ENCODE measurements around the gene ADAM33.

Gene ADAM33

DNA sequence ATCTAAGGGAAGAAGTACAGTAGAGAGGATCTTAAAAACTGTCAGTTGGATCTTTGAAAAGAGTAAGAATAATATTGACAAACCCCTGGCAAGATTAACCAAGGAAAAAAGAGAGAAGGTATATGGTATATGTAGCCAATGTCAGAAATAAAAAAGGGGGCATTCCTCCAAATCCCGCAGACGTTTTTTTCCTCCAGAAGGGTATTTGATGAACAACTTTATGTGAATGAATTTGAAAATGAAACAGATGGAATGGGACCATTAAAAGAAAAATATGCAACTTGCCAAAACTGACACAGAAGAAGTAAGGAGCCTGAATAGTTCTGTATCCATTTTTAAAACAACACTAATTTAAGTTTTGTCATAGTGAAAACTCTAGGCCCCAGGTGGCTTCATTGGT, 54.3 kb downstream of the ADAM33 start:
- Histone ChIP-seq H3K9me3 (no peaks in the 10 kb centered on the region), H3K27me3 (ENCODE audit: low read depth) (no peaks in the 10 kb centered on the region), H3K4me1 (peaks cover 2% of the 10 kb centered on the region; the same call in 1 of the 2 replicates), H3K36me3 (replicated peaks) (0 out of 2 replicates have a peak, but pooled peaks cover 2% of the 10 kb centered on the region), H3K4me3 (no peak overlapping the region)
- no peak for DNase-seq (ENCODE audit: low spot score in 2 of 2)
- in situ Hi-C loops (cut with MboI; ENCODE audit: low sequenced_read_pairs) = no loop called here

GRCh38 chr20:3622406-3622805, 59.4 kb downstream of the ADAM33 start:
- Histone ChIP-seq H3K9me3 (no peaks in the 10 kb centered on the region), H3K4me3 (no peak overlapping the region), H3K27me3 (ENCODE audit: low read depth) (no peaks in the 10 kb centered on the region), H3K4me1 (no peaks in the 10 kb centered on the region; the same call in 1 of the 2 replicates), H3K36me3 (replicated peaks) (0 out of 2 replicates have a peak, but pooled peaks cover under 1% of the 10 kb centered on the region)
- DNase-seq (ENCODE audit: low spot score in 2 of 2) = no peak
- in situ Hi-C loops (cut with MboI; ENCODE audit: low sequenced_read_pairs) = no loop called here

DNA sequence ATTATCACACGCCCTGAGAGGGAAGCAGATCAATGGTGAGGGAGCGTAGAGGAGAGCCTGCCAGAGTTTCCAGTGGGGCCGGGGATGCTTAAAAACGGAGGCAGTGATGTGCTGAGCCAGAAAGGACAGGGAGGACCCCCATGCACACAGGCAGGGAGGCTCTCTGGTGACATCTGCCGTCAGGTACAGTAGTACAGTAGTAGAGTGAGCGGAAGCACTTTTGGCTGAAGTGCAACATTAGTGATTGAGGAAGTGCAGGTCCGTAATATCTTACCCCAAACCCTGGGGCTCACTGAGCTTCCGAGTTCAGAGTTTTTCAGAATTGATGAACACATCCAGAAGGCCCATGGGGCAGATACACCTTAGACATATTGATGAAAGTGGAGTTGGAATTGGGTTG, 60.7 kb downstream of the ADAM33 start:
- Histone ChIP-seq H3K27me3 (ENCODE audit: low read depth) (no peaks in the 10 kb centered on the region), H3K4me3 (no peak overlapping the region), H3K36me3 (replicated peaks) (no peaks in the 10 kb centered on the region), H3K4me1 (no peaks in the 10 kb centered on the region; the same call in 1 of the 2 replicates), H3K9me3 (no peaks in the 10 kb centered on the region)
- in situ Hi-C loops (cut with MboI; ENCODE audit: low sequenced_read_pairs) = no loop called here
- no peak for DNase-seq (ENCODE audit: low spot score in 2 of 2)

Measured in HAP-1 (cell line).